Adrenal gland (tissue), 12 donors: ENCODE data around the gene ZBTB34. TPM values are rescaled to one million over a fixed set of nuclear protein-coding genes. Genes with fewer than 3 reads are reported as not detected.

Source experiments
- DNase-seq, 7 donors: peaks; one replicate each; pipeline ENCODE4 v3.0.0-alpha.2; 2019 to 2020
- H3K27ac ChIP-seq, 5 donors: fragments of 200-600 bp; sonication (generic) in 4 of 5; 1 replicate in 3 of 5; 2 replicates in 2 of 5; pipeline versions ENCODE4 v1.5.1 to v1.8.0; 2016 to 2020; ENCODE audit warnings: mild to moderate bottlenecking in 1 of 5
- H3K27me3 ChIP-seq: fragments of 200-600 bp; 2 replicates; pipeline ENCODE4 v1.8.0; 2021
- H3K36me3 ChIP-seq, 2 donors: fragments of 200-600 bp; replicated peaks in 1 of 2; 1 replicate in 1 of 2; 2 replicates in 1 of 2; pipeline versions ENCODE4 v1.5.1 to v1.8.0; 2018 to 2022
- H3K4me1 ChIP-seq, 2 donors: fragments of 200-600 bp; replicated peaks in 1 of 2; 1 replicate in 1 of 2; 2 replicates in 1 of 2; pipeline versions ENCODE4 v1.5.1 to v1.8.0; 2018 to 2021
- H3K4me3 ChIP-seq, 4 donors: fragments of 200-600 bp; sonication (generic) in 3 of 4; one replicate each; pipeline ENCODE4 v1.5.1; 2016 to 2018
- H3K9me3 ChIP-seq, 3 donors: fragments of 200-600 bp; sonication (generic) in 1 of 3; replicated peaks in 1 of 3; 1 replicate in 2 of 3; 2 replicates in 1 of 3; pipeline versions ENCODE4 v1.5.1 to v1.8.0; 2016 to 2021
- POLR2A ChIP-seq, 2 donors: fragments of 450-650 bp; IDR thresholded peaks; one replicate each; pipeline ENCODE4 v1.6.1; 2017; ENCODE audit warnings: antibody characterized with exemption in 2 of 2, mild to moderate bottlenecking in 2 of 2, moderate library complexity in 1 of 2
- WGBS, 4 donors: extraction: QIAGEN DNeasy Blood & Tissue Kit in 2 of 4; methylation state at CpG; one replicate each; pipeline versions ENCODE4 v1.1.5 to v1.1.7; 2013 to 2017; 5-methylcytosine and 5-hydroxymethylcytosine counted together
- intact Hi-C, 2 donors: fragments of 100-400 bp; cut with DNase I; formaldehyde crosslinking; loops; one replicate each; pipeline versions ENCODE4 v1.14.1 to v1.15.0; 2022 to 2023
- polyA plus RNA-seq, 3 donors: library from polyadenylated mRNA; stranded (reverse); fragments of 200-250 nt in 2 of 3; fragments of 350-450 nt in 1 of 3; fragmentation: Illumina TruSeq in 1 of 3; extraction: RNeasy Lipid Tissue Mini Kit (QIAGEN cat#74804) in 1 of 3; gene quantifications; one replicate each; pipeline ENCODE4 v1.2.3, GENCODE V29; 2013 to 2014
- total RNA-seq, 9 donors: library from RNA; depleted of rRNA in 4 of 9; stranded (reverse); fragments of >200 nt in 4 of 9; fragments of 120-200 nt in 1 of 9; fragmentation: NEBNext Ultra II Directional in 1 of 9; extraction: Animal tissue kit (Norgen Biotek cat#: 25700) in 1 of 9; gene quantifications; one replicate each; pipeline versions ENCODE4 v1.1.0 to v1.2.4, GENCODE V29; 2013 to 2023
- TF ChIP-seq, protein P1 (sequence below), 6 experiments: fragments of 450-650 bp in 4 of 6; fragments of 200-600 bp in 2 of 6; sonication (generic) in 1 of 6; IDR thresholded peaks; 1 replicate in 5 of 6; 2 replicates in 1 of 6; pipeline versions ENCODE4 v1.5.1 to v1.8.0; 2016 to 2021; ENCODE audit warnings: antibody characterized with exemption in 6 of 6, mild to moderate bottlenecking in 2 of 6, moderate library complexity in 1 of 6
- donor health status: healthy with polysubstance abuse.
- donor health status: Bipolar disorder and iron deficiency.
- donor health status: DM: yes; HTN: yes; CAD: no.
- donor health status: DM: no; HTN: no; CAD: no.
- donor health status: DM: no; HTN: no; CAD: no.
- donor health status: DM: yes; HTN: yes; CAD: no.

Gene ZBTB34
- total and polyA plus RNA-seq, 12 donors, result 1.7 to 10.8 (median 6.3) TPM

DNA sequence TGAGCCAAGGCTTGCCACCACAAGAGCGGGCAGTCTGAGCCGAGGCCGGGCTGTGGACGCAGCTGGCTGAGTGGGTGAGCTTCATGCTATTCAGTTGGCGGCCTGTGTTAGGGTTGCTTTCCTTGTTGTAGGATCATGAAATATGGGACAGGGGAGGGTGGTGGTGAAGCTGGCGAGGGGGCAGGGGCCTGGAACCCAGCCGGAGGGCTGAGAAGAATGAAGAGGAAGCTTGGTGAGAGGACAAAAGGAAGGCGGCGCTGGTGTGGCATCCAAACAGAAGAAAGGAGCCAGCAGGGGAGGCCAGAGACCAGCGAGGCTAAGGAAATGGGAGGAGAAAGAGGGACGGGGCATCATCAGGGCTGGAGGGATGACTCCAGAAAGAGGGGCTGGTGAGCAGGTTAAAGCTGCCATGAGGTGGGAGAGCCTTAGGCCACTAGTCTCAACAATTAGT is 72.5 kb downstream of the ZBTB34 start:
- intact Hi-C loops, result no loop called here

GRCh38 chr9:126933334-126933980 is 73.0 kb downstream of the ZBTB34 start:
- H3K9me3 ChIP-seq, result no peaks in the 10 kb centered on the region
- no peaks in the 10 kb centered on the region for H3K36me3 ChIP-seq
- H3K27me3 ChIP-seq, result no peaks in the 10 kb centered on the region
- peaks cover 6% of the 10 kb centered on the region in 2 donors for H3K4me1 ChIP-seq
- no peak overlapping the region for H3K4me3 ChIP-seq
- H3K27ac ChIP-seq, result no peak overlapping the region
- no peak for DNase-seq
- intact Hi-C loops, result no loop called here
- TF ChIP-seq, protein P1, sequence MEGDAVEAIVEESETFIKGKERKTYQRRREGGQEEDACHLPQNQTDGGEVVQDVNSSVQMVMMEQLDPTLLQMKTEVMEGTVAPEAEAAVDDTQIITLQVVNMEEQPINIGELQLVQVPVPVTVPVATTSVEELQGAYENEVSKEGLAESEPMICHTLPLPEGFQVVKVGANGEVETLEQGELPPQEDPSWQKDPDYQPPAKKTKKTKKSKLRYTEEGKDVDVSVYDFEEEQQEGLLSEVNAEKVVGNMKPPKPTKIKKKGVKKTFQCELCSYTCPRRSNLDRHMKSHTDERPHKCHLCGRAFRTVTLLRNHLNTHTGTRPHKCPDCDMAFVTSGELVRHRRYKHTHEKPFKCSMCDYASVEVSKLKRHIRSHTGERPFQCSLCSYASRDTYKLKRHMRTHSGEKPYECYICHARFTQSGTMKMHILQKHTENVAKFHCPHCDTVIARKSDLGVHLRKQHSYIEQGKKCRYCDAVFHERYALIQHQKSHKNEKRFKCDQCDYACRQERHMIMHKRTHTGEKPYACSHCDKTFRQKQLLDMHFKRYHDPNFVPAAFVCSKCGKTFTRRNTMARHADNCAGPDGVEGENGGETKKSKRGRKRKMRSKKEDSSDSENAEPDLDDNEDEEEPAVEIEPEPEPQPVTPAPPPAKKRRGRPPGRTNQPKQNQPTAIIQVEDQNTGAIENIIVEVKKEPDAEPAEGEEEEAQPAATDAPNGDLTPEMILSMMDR (IDR thresholded peaks at IDR 0.05), result no peak
- no peak for TF ChIP-seq POLR2A (IDR thresholded peaks at IDR 0.05)
- WGBS, 4 donors, result 89 to 91% (median 90%) methylated on average over 10 to 11 of the region's 11 CpGs

More for the DNA sequence above, 72.5 kb downstream of the ZBTB34 start:
- DNase-seq, result no peak
- H3K9me3 ChIP-seq, result no peaks in the 10 kb centered on the region
- TF ChIP-seq POLR2A (IDR thresholded peaks at IDR 0.05), result no peak
- TF ChIP-seq, protein P1 (IDR thresholded peaks at IDR 0.05), result no peak
- WGBS, 4 donors, result 86 to 93% (median 92%) methylated on average over 11 of the region's 11 CpGs
- H3K27me3 ChIP-seq, result no peaks in the 10 kb centered on the region
- no peak overlapping the region for H3K27ac ChIP-seq
- peaks cover 6% of the 10 kb centered on the region in 2 donors for H3K4me1 ChIP-seq
- H3K36me3 ChIP-seq, result no peaks in the 10 kb centered on the region
- H3K4me3 ChIP-seq, result no peak overlapping the region

DNA sequence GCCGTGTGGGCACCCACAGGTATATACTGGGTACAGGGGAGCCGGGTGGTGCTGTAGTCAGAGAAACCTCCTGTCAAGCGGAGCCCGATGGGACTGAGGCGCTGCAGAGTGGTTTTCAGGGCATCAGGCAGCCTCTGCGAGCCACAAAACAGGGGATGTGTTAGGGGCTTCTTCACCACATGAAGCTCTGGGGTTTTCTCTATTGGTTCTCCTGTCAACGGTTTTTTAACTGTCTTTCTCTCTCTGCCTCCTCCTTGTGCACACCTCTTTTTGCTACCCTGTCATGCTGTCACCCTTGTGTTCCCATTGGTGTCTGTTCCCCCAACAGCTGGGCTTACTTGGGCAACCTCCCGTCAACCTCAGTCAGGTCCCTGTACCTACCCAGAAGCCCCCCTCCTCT is 74.0 kb downstream of the ZBTB34 start:
- Histone ChIP-seq H3K27me3 (no peaks in the 10 kb centered on the region), H3K27ac (no peak overlapping the region), H3K4me3 (no peak overlapping the region), H3K4me1 (peaks cover 6% of the 10 kb centered on the region in 2 donors), H3K9me3 (no peaks in the 10 kb centered on the region), H3K36me3 (no peaks in the 10 kb centered on the region)
- intact Hi-C loops, result no loop called here
- DNase-seq, result no peak
- 91 to 97% (median 95%) methylated on average over 8 of the region's 8 CpGs for WGBS, 4 donors
- TF ChIP-seq POLR2A (IDR thresholded peaks at IDR 0.05), result no peak
- TF ChIP-seq, protein P1 (IDR thresholded peaks at IDR 0.05), result no peak

Other genes starting within 250 kb of the ZBTB34 start
- under 1 TPM in 1 of 9 donors, not detected in 8; under 0.01 TPM for gene LMX1B, start 246.7 kb upstream of the ZBTB34 start, total RNA-seq
- gene LMX1B, start 246.7 kb upstream of the ZBTB34 start, polyA plus RNA-seq, result under 1 TPM in 1 of 3 donors, not detected in 2; 0.07 TPM
- 10 to 100 TPM in 7 of 9 donors, 1 to 10 TPM in 2; 6.2 to 26.7 (median 13.8) TPM for gene ZBTB43, start 55.6 kb upstream of the ZBTB34 start, total RNA-seq
- 10 to 100 TPM in 1 of 3 donors, 1 to 10 TPM in 2; 4.5 to 21.5 (median 4.7) TPM for gene ZBTB43, start 55.6 kb upstream of the ZBTB34 start, polyA plus RNA-seq
- gene RALGPS1, start 54.1 kb downstream of the ZBTB34 start, total RNA-seq, result 1 to 10 TPM; 3.1 to 9.9 (median 5.6) TPM
- 1 to 10 TPM; 2.8 to 4.4 (median 3.5) TPM for gene RALGPS1, start 54.1 kb downstream of the ZBTB34 start, polyA plus RNA-seq